Stimulated activated memory B cell treated with anti-CD40 and anti-IgM and Interleukin-4, amounts not matched to agents 10 μg/mL and 1 μg/mL and 100 μg/mL, for 72 hours (primary cell): ENCODE results near the gene LRRC3.

ENCODE experiments used
- ATAC-seq: fragments of 150-1000 bp; cut with Tn5 transposase; 2 replicates; pipeline ENCODE4 v1.10.0; 2021
- H3K27ac Mint-ChIP-seq: one replicate; pipeline ENCODE4 v1.8.0; 2022; ENCODE audit warnings: mild to moderate bottlenecking, mixed read lengths
- H3K27me3 Mint-ChIP-seq: one replicate; pipeline ENCODE4 v1.8.0; 2022; ENCODE audit warnings: mixed read lengths
- H3K36me3 Mint-ChIP-seq: one replicate; pipeline ENCODE4 v1.8.0; 2022; ENCODE audit warnings: mixed read lengths
- H3K4me1 Mint-ChIP-seq: one replicate; pipeline ENCODE4 v1.8.0; 2022; ENCODE audit warnings: mixed read lengths
- H3K4me3 Mint-ChIP-seq: one replicate; pipeline ENCODE4 v1.8.0; 2022; ENCODE audit warnings: mild to moderate bottlenecking, moderate library complexity, mixed read lengths
- H3K9me3 Mint-ChIP-seq: one replicate; pipeline ENCODE4 v1.8.0; 2022; ENCODE audit warnings: mixed read lengths

The LRRC3 gene

DNA sequence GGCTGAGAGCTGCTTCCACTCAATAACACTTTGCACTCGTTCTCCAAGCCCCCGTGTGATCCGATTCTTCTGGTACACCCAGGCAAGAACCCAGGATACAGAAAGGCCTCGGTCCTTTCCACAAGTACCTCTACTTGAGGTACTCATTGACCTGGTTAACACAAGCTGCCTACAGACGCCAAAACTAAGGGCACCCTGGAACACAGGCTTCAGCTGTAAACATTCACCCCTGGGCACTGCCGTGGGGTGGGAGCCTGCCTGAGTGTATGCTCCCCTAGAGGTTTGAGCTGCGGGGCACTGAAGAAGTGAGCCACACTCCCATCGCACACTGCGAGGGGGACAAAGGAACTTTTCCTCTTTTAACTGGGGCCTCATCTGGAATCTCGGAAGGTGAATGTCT, 30.5 kb downstream of the LRRC3 start:
- Mint-ChIP-seq H3K4me3 (no peak overlapping the region), H3K27ac (no peak overlapping the region), H3K4me1 (no peaks in the 10 kb centered on the region), H3K36me3 (no peaks in the 10 kb centered on the region), H3K27me3 (peaks cover 60% of the 10 kb centered on the region), H3K9me3 (peaks cover 2% of the 10 kb centered on the region)
- no peak for ATAC-seq

DNA sequence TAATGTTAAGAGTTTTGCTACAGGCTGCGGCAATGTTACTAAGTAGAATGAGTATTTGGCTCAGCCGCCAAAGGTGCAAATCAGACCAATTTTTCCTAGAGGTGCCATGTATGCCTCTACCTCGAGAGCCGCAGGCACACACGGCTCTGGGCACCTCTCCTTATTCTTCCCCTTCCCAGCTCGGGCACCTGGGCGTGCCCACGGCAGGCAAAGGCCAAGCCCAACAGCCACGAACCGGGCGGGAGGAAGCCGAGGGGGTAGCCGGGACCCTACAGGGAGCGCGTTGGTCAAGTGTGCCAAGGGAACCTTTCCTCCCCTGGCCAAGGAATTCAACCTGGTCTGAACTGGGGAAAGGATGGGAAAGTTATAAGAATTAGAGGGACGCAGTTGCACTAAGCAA, 31.0 kb downstream of the LRRC3 start:
- peaks cover 2% of the 10 kb centered on the region for H3K9me3 Mint-ChIP-seq
- peaks cover 65% of the 10 kb centered on the region for H3K27me3 Mint-ChIP-seq
- H3K4me1 Mint-ChIP-seq = no peaks in the 10 kb centered on the region
- ATAC-seq = no peak
- no peak overlapping the region for H3K4me3 Mint-ChIP-seq
- H3K36me3 Mint-ChIP-seq = no peaks in the 10 kb centered on the region
- no peak overlapping the region for H3K27ac Mint-ChIP-seq

DNA sequence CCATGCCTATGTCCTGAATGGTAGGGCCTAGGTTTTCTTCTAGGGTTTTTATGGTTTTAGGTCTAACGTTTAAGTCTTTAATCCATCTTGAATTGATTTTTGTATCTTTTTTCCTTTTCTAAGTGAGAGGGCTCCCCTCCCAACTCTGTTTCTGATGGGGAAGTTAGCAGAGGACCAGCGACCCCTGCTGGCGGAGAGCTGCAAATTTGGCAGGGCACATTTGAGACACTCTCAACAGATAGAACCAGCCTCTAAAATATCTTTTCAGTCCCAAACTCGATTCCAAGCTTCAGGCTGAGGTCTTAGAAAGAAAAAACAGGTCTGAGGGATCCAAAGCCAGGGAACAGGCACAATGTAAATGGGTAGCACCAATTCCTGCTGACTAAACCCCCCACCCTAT, 32.5 kb downstream of the LRRC3 start:
- H3K4me1 Mint-ChIP-seq = no peaks in the 10 kb centered on the region
- no peak overlapping the region for H3K27ac Mint-ChIP-seq
- peaks cover 69% of the 10 kb centered on the region for H3K27me3 Mint-ChIP-seq
- no peak overlapping the region for H3K4me3 Mint-ChIP-seq
- ATAC-seq = no peak
- no peaks in the 10 kb centered on the region for H3K36me3 Mint-ChIP-seq
- H3K9me3 Mint-ChIP-seq = peaks cover 9% of the 10 kb centered on the region

DNA sequence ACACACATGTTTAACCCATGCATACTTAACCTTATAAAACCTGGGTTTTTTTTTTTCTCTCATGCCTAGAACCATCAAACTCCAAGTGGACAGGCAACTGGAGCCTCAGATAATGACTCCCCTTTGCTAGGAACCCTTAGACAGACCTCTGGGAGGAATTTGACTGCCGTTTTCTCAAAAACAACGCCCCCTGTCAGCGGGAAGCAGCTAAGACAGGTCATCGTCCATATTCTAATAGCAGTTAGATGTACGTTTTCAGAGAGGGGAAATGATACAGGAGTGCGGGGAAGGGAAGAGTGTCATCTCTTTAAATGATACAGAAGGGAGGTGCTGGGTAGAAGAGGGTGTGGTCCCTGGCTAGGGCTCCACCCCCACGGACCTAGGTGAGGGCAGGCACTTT, 34.7 kb downstream of the LRRC3 start:
- Mint-ChIP-seq H3K27ac (no peak overlapping the region), H3K4me3 (no peak overlapping the region), H3K4me1 (no peaks in the 10 kb centered on the region), H3K9me3 (peaks cover 13% of the 10 kb centered on the region), H3K36me3 (no peaks in the 10 kb centered on the region), H3K27me3 (peaks cover 67% of the 10 kb centered on the region)
- no peak for ATAC-seq

DNA sequence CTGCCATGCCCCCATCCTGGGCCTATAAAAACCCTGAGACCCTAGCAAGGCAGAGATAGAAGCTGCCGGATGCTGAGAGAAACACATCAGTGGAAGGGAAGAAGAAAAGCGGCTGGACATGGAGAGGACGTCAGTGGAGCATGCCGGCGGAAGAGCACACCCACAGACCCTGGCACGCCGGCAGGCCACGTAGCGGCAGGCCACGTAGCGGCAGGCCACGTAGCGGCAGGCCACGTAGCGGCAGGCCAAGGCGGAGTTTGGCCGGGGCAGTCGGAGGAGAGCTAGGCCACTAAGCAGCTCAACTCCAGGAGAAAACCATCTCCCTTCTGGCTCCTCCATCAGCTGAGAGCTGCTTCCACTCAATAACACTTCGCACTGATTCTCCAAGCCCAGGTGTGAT, 35.1 kb downstream of the LRRC3 start:
- no peak for ATAC-seq
- Mint-ChIP-seq H3K27ac (no peak overlapping the region), H3K27me3 (peaks cover 67% of the 10 kb centered on the region), H3K9me3 (peaks cover 13% of the 10 kb centered on the region), H3K4me3 (no peak overlapping the region), H3K36me3 (no peaks in the 10 kb centered on the region), H3K4me1 (no peaks in the 10 kb centered on the region)

DNA sequence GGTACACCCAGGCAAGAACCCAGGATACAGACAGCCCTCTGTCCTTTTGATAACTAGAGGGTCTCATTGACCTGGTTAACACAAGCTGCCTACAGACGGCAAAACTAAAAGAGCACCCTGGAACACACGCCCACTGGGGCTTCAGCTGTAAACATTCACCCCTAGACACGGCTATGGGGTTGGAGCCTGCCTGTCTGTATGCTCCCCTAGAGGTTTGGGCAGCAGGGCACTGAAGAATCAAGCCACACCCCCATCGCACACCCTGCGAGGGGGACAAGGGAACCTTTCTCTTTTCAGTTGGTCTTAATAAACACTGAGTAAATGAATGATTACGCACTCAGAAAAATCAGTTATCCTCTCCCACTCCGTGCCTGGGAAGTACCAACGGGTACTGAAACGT, 35.5 kb downstream of the LRRC3 start:
- Mint-ChIP-seq H3K36me3 (no peaks in the 10 kb centered on the region), H3K4me1 (no peaks in the 10 kb centered on the region), H3K9me3 (peaks cover 13% of the 10 kb centered on the region), H3K27me3 (peaks cover 67% of the 10 kb centered on the region), H3K27ac (no peak overlapping the region), H3K4me3 (no peak overlapping the region)
- no peak for ATAC-seq

DNA sequence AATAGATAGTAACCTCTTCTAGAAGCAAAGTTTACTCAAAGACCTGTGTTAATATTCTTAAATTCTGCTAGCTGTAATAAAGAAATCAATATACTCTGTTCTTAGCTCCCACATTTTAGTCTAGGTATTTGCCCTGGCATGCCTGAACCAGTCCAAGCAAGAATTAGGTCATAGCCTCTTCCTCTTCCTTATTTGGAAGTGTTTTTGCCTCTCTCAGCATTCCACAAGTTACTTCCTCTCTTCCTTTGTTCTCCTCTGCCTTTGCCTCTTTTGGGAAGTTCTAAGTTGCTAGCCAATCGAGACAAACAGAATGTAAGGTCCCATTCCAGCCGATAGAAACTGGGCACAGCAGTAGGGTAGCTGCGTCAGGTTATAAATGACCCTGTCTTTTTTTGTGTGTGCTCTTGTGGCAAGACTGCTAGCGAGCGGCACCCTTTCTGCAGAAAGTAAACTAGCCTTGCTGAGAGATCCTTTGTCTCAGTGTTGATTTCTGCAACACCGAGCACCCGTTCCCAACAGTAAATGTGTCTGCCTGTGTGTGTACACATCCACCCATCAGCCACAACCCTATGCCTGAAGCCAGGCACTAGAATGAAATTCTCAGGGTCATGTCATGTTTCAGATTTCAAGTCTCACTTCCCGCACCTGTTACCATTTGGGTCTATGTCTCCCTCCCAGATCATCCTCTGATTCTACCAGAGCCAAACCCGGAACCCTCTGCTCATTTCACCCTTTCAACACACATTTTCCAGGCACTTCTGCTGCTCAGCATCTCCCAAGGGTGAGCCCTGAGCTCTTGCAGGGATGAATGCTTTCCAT, 37.5 kb downstream of the LRRC3 start:
- no peaks in the 10 kb centered on the region for H3K4me1 Mint-ChIP-seq
- H3K27ac Mint-ChIP-seq = no peak overlapping the region
- no peak overlapping the region for H3K4me3 Mint-ChIP-seq
- H3K9me3 Mint-ChIP-seq = peaks cover 12% of the 10 kb centered on the region
- H3K36me3 Mint-ChIP-seq = no peaks in the 10 kb centered on the region
- H3K27me3 Mint-ChIP-seq = peaks cover 80% of the 10 kb centered on the region
- no peak for ATAC-seq

DNA sequence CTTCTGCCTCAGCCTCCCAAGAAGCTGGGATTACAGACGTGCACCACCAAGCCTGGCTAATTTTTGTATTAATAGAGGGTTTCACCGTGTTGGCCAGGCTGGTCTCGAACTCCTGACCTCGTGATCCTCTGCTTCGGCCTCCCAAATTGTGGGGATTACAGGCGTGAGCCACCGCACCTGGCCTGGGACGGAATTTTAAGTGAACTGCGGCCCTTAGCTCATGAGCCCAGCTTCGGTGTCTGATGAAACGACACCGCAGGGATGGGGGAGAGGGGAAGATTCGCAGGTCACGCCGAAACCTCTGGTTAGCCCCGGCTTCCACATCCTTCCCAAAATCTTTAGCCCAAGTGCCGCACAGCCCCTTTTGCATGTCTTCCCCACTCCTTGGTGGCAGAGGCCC, 39.1 kb downstream of the LRRC3 start:
- H3K4me3 Mint-ChIP-seq = no peak overlapping the region
- no peak for ATAC-seq
- H3K4me1 Mint-ChIP-seq = no peaks in the 10 kb centered on the region
- H3K9me3 Mint-ChIP-seq = peaks cover 11% of the 10 kb centered on the region
- no peak overlapping the region for H3K27ac Mint-ChIP-seq
- H3K36me3 Mint-ChIP-seq = no peaks in the 10 kb centered on the region
- H3K27me3 Mint-ChIP-seq = peaks cover 69% of the 10 kb centered on the region

DNA sequence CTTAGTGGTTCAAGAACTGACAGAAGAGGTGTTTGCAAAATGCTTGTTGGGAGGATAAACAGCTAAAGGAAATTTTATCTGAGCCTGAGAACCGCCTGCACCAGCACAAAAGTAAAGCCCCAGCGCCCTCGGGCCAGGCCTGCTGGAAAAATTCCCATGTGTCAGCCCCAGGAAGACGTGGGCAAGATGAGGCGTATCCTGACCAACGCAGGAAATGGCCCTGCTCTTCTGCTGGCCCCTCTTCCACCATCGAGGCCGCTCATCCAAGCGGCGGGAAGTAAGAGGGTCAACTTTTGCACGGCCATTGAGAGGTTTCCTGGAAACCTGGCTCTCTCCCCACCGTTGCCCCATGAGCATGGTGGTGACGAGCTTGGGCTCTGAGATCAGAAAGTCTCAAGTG, 39.6 kb downstream of the LRRC3 start:
- no peak overlapping the region for H3K27ac Mint-ChIP-seq
- H3K4me3 Mint-ChIP-seq = no peak overlapping the region
- H3K27me3 Mint-ChIP-seq = peaks cover 64% of the 10 kb centered on the region
- no peak for ATAC-seq
- no peaks in the 10 kb centered on the region for H3K36me3 Mint-ChIP-seq
- H3K9me3 Mint-ChIP-seq = peaks cover 11% of the 10 kb centered on the region
- H3K4me1 Mint-ChIP-seq = no peaks in the 10 kb centered on the region

DNA sequence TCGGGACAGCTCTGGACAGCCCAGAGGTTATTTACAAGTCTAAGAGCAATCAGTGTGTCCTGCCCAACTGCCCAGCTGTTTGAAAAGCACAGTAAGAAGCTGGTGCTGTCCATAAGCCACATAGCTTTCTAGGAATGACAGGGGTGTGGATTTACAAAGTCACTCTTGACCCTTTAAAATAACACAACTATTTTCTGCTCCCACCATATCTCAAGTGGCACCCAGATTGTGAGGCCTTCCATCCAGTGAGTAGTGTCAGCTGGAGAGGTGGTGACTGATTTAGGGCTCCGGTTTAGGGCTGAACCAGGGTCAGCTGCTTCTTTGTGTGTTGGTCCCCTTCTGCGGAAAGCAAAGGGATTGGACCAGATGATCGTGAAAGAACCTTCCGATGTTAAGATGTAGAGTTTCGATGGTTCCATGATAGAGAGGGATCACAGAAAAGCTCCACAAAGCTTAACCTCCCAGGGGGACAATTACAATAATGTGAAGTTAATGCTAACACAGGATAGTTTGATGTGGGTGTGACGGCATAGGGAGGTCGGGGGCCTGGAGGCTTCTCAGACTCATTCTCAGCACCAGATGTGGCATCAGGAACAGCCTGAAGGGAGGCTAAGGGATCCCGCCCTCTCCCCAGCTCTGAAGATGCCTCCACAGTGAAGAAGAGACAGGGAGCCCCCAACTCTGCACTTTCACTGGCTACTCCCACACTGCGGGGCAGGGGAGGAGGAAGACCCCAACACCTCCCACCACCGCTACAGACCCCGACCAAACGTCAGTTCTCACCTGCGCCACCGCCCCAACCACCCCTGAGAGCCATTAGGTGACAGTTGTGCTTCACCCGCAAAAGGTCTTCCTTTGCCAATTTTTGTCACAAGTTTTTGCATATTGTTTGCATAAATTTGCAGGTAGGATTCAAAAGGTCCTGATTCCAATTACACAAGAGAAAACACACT, 40.6 kb downstream of the LRRC3 start:
- ATAC-seq = no peak
- peaks cover 11% of the 10 kb centered on the region for H3K9me3 Mint-ChIP-seq
- peaks cover 57% of the 10 kb centered on the region for H3K27me3 Mint-ChIP-seq
- H3K4me1 Mint-ChIP-seq = no peaks in the 10 kb centered on the region
- no peaks in the 10 kb centered on the region for H3K36me3 Mint-ChIP-seq
- no peak overlapping the region for H3K4me3 Mint-ChIP-seq
- H3K27ac Mint-ChIP-seq = no peak overlapping the region

DNA sequence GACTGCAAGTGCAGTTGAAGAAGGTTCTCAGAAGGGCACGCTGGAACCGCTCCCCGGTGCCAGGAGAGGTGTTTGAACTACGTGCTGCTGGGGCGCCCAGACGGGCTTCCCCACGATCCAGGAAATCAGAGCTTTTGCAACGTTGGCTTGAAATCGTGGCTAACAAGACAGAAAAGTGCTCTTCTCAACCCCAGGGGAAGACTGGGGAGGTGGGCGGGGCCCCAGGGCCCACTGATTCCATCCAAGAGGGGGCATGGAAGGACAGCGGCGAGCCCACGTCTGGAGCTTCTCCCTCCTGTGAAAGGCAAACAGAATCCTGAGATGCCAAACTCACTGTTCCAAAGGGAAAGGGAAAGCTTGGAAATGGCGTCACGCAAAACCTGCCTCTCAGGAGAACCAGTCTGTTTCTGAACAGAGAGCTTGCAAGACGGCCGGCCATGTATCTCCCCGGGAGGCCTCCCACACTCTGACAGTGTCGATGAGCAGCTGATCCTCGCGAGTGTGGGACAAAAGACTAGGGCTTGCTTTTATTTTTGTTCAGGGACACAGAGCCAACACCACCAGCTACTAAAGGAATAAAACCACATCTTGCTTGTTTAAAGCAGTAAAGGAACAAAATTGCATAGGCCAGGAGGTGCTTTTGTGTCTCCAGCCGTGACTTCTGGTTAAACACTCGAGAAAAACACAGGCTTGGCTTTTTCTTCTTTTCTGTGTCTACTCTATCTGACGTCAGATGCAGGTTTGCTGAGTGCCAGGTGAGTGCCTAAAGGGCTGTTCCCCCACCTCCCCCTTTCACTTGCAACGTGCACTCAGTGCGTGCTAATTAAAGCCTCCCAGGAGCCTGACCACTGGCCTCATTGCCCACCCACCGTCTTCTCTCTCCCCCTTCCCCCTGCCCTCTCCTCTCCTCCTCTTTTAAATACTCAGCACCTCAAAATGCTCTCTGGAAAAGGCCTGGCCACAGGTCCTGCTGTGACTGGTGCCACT, 41.5 kb downstream of the LRRC3 start:
- no peak for ATAC-seq
- Mint-ChIP-seq H3K4me1 (no peaks in the 10 kb centered on the region), H3K9me3 (peaks cover 11% of the 10 kb centered on the region), H3K36me3 (no peaks in the 10 kb centered on the region), H3K4me3 (no peak overlapping the region), H3K27me3 (peaks cover 47% of the 10 kb centered on the region), H3K27ac (no peak overlapping the region)

DNA sequence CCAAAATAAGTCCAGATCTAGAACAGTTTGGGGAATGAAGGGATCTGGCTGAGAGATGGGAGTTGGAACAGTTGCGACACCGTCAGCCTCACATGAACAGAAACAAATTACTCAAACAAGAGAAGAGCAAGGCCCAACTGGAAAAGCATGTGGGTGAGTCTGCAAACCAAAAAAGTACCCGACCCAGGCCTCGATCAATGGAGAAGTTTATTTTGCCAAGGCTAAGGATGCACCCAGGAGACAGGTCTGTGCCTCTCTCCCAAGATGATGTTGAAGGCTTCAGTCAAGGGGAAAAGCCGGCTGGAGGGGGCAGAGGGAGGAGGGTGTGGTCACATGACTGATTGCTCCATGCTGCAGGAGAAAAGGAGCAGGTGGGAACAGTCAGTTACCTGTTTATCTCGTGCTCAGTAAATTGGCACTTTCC, 42.4 kb downstream of the LRRC3 start:
- peaks cover 5% of the 10 kb centered on the region for H3K9me3 Mint-ChIP-seq
- H3K4me1 Mint-ChIP-seq = peaks cover 8% of the 10 kb centered on the region
- peaks cover 45% of the 10 kb centered on the region for H3K27me3 Mint-ChIP-seq
- H3K4me3 Mint-ChIP-seq = no peak overlapping the region
- no peak for ATAC-seq
- H3K27ac Mint-ChIP-seq = no peak overlapping the region
- no peaks in the 10 kb centered on the region for H3K36me3 Mint-ChIP-seq

DNA sequence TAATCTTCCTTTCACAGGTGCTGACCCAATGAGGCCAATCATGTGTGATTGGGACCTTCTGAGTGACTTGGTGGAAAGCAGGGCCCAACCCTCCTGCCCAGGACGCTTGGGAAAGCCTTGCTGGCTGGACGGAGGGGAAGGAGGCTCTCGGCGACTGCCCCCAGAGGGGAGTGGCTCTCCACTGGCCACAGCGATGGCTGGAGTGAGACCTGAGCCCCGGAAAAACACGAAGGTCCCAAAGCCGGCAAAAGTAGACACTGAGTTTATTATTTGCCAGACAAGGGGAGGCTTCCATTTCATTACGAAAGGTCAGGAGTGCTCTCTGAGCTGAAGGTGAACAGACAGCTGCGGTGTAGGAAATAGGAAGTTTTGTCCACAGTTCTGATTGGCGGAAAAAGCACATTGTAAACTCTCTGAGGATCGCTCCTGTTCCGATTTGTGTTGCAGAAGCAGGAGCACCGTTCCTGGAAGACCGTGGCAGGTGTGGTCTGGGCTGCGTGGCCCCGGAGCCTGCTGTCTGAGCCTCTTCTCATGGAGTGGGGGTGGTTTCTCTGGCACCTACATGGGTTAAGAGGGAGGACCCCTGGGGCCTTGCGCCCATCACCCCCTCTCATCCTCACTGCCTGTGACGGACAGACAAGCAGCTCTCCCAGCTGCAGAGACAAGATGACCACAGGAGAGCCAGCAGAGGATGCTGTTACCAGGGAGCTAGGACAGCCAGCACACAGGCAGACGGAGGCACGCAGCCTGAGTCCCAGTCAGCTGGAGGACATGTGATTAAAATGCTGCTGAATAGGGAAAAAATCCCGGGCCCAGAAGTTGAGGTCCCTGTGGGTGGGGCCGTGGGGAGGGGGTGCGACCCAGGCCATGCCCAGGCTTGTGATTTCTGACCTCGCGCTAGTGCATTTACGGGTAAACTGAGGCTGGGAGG, 43.2 kb downstream of the LRRC3 start:
- ATAC-seq = no peak
- Mint-ChIP-seq H3K27ac (no peak overlapping the region), H3K36me3 (no peaks in the 10 kb centered on the region), H3K27me3 (peaks cover 42% of the 10 kb centered on the region), H3K9me3 (no peaks in the 10 kb centered on the region), H3K4me3 (no peak overlapping the region), H3K4me1 (peaks cover 9% of the 10 kb centered on the region)

DNA sequence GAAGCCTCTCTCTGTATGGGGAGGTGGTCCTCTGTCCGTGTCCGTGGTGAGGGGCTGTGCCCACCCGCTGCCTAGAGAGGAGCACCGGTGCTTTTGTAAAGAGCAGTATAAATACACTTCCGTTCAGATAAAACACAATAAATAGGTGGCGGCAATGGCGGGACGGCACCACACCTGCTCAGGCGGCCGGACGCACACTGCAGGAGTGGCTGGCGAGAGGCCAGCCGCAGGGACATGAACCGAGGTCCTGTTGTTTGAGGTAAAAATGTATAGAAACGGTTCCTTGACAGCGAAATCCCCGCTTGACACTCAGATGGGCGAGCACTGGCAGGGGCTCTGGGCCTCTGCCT, 43.9 kb downstream of the LRRC3 start:
- peaks cover 47% of the 10 kb centered on the region for H3K27me3 Mint-ChIP-seq
- H3K4me3 Mint-ChIP-seq = no peak overlapping the region
- H3K27ac Mint-ChIP-seq = no peak overlapping the region
- H3K9me3 Mint-ChIP-seq = no peaks in the 10 kb centered on the region
- H3K4me1 Mint-ChIP-seq = peaks cover 15% of the 10 kb centered on the region
- no peaks in the 10 kb centered on the region for H3K36me3 Mint-ChIP-seq
- no peak for ATAC-seq
